Mucosa of rectum (tissue), 2 donors: ENCODE measurements around the gene LPCAT1.
"Not testable (repeated sequence)": the region's sequence is repeated elsewhere in the genome, so short reads cannot be mapped to it uniquely, and the experiment has no call there.

Source experiments
- H3K27ac ChIP-seq, 2 donors: one replicate each; pipeline ENCODE4 v1.7.0; 2013; ENCODE audit warnings: inconsistent platforms in 2 of 2, low read depth in 2 of 2, low read length in 2 of 2
- H3K27me3 ChIP-seq, 2 donors: one replicate each; pipeline ENCODE4 v1.7.0; 2013; ENCODE audit warnings: low read length in 2 of 2; ENCODE audit not compliant: control insufficient read depth in 2 of 2, insufficient read depth in 2 of 2
- H3K36me3 ChIP-seq, 2 donors: one replicate each; pipeline ENCODE4 v1.7.0; 2013; ENCODE audit warnings: low read length in 2 of 2; ENCODE audit not compliant: control insufficient read depth in 2 of 2, insufficient read depth in 2 of 2
- H3K4me1 ChIP-seq, 2 donors: one replicate each; pipeline ENCODE4 v1.7.0; 2013; ENCODE audit warnings: low read length in 2 of 2, mild to moderate bottlenecking in 1 of 2; ENCODE audit not compliant: control insufficient read depth in 2 of 2, insufficient read depth in 2 of 2
- H3K4me3 ChIP-seq, 2 donors: one replicate each; pipeline ENCODE4 v1.7.0; 2013; ENCODE audit warnings: low read length in 2 of 2
- H3K9ac ChIP-seq, 2 donors: one replicate each; pipeline ENCODE4 v1.7.0; 2013; ENCODE audit warnings: low read length in 2 of 2, low read depth in 1 of 2, mild to moderate bottlenecking in 1 of 2
- H3K9me3 ChIP-seq, 2 donors: one replicate each; pipeline ENCODE4 v1.7.0; 2013; ENCODE audit warnings: low read length in 2 of 2; ENCODE audit not compliant: control insufficient read depth in 2 of 2
- donor health status: healthy.
- donor health status: Normal muscosa, but diverticular disease.

The LPCAT1 gene

DNA sequence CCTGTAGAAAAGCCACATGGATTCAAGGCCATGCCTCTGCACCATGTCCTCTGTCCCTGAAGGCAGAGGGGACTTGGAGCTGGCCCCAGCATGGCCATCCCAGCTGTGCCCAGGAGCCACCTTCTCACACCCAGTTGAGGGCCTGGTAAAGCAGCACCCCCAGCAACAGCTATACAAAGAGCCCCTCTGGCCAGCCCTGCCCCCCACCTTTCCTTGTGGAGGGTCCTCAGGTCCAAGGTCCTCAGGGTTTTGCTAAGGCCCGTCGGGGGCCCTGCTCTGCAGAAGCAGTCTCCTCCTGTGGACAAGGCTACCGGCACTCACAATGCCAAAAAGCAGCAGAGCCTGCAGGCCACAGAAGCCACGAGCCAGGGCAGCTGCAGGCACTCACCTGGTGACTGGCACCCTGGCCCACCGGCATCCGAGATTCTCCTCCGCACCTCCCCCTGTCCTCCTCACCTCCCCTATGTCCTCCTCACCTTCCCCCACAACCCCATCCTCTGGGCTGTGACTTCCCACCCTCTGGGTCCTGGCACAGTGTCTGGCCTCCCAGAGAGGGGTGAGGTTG, 39.9 kb upstream of the LPCAT1 start:
- no peak overlapping the region for H3K27ac ChIP-seq
- no peaks in the 10 kb centered on the region for H3K36me3 ChIP-seq
- no peak overlapping the region for H3K9ac ChIP-seq
- no peaks in the 10 kb centered on the region for H3K9me3 ChIP-seq
- H3K4me3 ChIP-seq, result no peak overlapping the region
- H3K4me1 ChIP-seq, result peaks cover 0 to 3% of the 10 kb centered on the region in 2 donors
- no peaks in the 10 kb centered on the region for H3K27me3 ChIP-seq

DNA sequence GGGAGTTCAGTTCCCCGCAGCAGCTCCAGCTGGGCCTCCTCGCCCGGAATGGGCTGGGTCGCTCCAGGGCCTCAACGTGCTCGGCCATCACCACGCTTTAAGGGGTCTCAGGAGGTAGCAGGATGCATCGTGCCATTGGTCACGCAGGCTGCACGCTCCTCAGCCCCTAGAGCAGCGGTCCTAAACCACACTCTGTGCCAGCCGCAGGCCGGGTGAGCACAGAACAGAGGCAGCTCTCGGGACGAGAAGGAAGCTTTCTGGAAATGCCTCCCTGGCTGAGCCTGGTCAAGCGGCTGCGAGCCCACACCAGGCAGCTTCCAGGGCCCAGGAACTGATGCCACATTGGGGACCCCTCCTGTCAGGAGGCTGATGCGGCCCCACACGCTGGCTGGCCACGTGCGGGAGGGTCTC, 39.3 kb upstream of the LPCAT1 start:
- no peaks in the 10 kb centered on the region for H3K9me3 ChIP-seq
- no peak overlapping the region for H3K27ac ChIP-seq
- no peak overlapping the region for H3K9ac ChIP-seq
- H3K4me3 ChIP-seq, result no peak overlapping the region
- H3K27me3 ChIP-seq, result no peaks in the 10 kb centered on the region
- H3K36me3 ChIP-seq, result no peaks in the 10 kb centered on the region
- H3K4me1 ChIP-seq, result peaks cover 0 to 1% of the 10 kb centered on the region in 2 donors

- Histone ChIP-seq H3K27ac (no peak overlapping the region), H3K4me3 (no peak overlapping the region), H3K27me3 (no peaks in the 10 kb centered on the region), H3K36me3 (no peaks in the 10 kb centered on the region), H3K4me1 (no peaks in the 10 kb centered on the region), H3K9me3 (no peaks in the 10 kb centered on the region), H3K9ac (no peak overlapping the region)
These were observed 38.8 kb upstream of the LPCAT1 start for GRCh38 chr5:1562599-1562998.

GRCh38 chr5:1561402-1561929, 37.7 kb upstream of the LPCAT1 start:
- H3K4me3 ChIP-seq, result no peak overlapping the region
- no peak overlapping the region for H3K9ac ChIP-seq
- H3K4me1 ChIP-seq, result peaks cover 0 to 6% of the 10 kb centered on the region in 2 donors
- no peaks in the 10 kb centered on the region for H3K27me3 ChIP-seq
- no peak overlapping the region for H3K27ac ChIP-seq
- H3K36me3 ChIP-seq, result no peaks in the 10 kb centered on the region
- no peaks in the 10 kb centered on the region for H3K9me3 ChIP-seq

DNA sequence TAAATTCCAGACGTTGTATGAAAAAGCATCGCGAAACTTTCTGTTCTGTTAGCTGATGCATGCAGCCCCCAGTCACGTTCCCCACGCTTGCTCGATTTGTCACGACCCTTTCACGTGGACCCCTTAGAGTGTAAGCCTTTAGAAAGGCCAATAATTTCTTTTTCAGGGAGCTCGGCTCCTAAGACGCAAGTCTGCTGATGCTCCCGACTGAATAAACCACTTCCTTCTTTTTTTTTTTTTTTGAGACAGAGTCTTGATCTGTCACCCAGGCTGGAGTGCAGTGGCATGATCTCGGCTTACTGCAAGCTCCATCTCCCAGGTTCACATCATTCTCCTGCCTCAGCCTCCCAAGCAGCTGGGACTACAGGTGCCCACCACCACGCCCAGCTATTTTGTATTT, 36.7 kb upstream of the LPCAT1 start:
- H3K4me1 ChIP-seq, H3K36me3 ChIP-seq, H3K9ac ChIP-seq, H3K9me3 ChIP-seq, H3K4me3 ChIP-seq, H3K27me3 ChIP-seq, H3K27ac ChIP-seq: not testable (repeated sequence)

DNA sequence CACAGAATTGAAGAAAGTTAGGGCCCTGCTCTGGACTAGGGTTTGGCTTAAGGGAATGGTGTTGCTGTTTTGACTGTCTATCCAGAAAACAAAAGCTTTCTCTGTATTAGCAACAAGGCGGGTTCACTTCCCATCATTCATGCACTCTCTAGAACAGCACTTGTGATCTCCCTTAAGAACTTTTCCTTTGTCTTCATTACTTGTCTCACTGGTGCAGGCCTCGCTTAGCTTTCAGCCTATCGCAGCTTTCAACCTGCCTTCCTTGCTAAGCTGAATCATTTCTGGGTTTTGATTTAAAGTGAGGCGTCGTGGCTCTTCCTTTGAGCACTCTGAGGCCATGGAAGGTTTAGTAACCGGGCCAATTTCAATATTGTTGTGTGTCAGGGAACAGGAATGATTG, 35.2 kb upstream of the LPCAT1 start:
- Histone ChIP-seq H3K27ac (no peak overlapping the region), H3K27me3 (no peaks in the 10 kb centered on the region), H3K4me1 (peaks cover 0 to 6% of the 10 kb centered on the region in 2 donors), H3K4me3 (no peak overlapping the region), H3K9ac (no peak overlapping the region), H3K9me3 (no peaks in the 10 kb centered on the region), H3K36me3 (no peaks in the 10 kb centered on the region)

DNA sequence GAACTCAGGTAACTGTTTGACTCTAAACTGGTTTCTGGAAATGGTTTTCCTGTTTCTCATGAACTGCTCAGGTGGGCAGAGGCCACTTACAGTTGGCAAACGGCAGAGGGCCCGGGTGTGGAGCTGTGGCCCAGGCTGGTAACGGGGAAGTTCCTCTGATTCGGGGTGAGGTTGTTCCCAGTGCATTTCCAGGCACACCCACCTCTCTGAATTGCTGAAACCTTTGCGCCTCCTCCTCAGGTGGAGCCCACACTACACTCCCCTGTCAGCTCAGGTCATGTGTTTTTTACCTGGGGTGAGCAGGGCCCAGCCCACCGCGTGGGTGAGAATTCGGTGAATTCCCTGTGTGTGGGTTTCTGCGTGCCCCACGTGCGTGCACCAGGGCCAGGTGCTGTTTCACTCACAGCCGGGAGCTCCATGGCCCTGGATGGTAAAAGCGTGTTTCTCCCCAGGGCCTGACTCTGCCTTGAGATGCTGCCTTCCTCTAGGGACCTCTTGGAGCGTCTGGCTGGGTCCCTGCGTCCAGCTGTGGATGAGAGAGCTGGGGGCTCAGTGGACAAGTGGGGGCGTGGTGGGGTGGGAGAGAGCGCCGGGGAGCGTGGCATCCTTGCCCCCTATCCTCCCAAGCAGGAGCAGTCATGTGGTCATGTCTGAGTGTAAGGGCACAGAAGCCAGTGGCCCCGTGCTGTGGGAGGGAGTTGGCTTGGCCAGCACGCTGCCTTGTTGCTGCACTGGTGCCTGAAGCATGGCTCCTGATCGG, 33.5 kb upstream of the LPCAT1 start:
- Histone ChIP-seq H3K36me3 (no peaks in the 10 kb centered on the region), H3K4me3 (no peak overlapping the region)

GRCh38 chr5:1555808-1556731, 32.3 kb upstream of the LPCAT1 start:
- Histone ChIP-seq H3K4me3 (no peak overlapping the region), H3K4me1 (peaks cover 0 to 6% of the 10 kb centered on the region in 2 donors), H3K27me3 (no peaks in the 10 kb centered on the region), H3K36me3 (no peaks in the 10 kb centered on the region), H3K9me3 (no peaks in the 10 kb centered on the region), H3K27ac (no peak overlapping the region), H3K9ac (no peak overlapping the region)

More for the DNA sequence above, 33.5 kb upstream of the LPCAT1 start:
- Histone ChIP-seq H3K27me3 (no peaks in the 10 kb centered on the region), H3K9me3 (no peaks in the 10 kb centered on the region), H3K9ac (no peak overlapping the region), H3K4me1 (peaks cover 0 to 6% of the 10 kb centered on the region in 2 donors), H3K27ac (peak overlapping the region in 1 of 2 donors; percentile 32)

- H3K27ac ChIP-seq, result no peak overlapping the region
These were observed 31.4 kb upstream of the LPCAT1 start for GRCh38 chr5:1555011-1555807.

More at GRCh38 chr5:1555011-1555807, 31.4 kb upstream of the LPCAT1 start:
- H3K36me3 ChIP-seq, result no peaks in the 10 kb centered on the region
- H3K9me3 ChIP-seq, result no peaks in the 10 kb centered on the region
- no peak overlapping the region for H3K9ac ChIP-seq
- H3K4me3 ChIP-seq, result no peak overlapping the region
- peaks cover 0 to 6% of the 10 kb centered on the region in 2 donors for H3K4me1 ChIP-seq
- H3K27me3 ChIP-seq, result no peaks in the 10 kb centered on the region
